DND-41 (cell line): ENCODE data around the gene CMSS1.

Source experiments
- ATAC-seq: fragments of 200-7000 bp; cut with Tn5 transposase; 3 replicates; pipeline ENCODE4 v1.9.1; 2021; ENCODE audit warnings: low read depth; ENCODE audit not compliant: insufficient read depth
- DNase-seq: peaks from one replicate; pipeline ENCODE4 v3.0.0-alpha.2; 2020
- H2AFZ ChIP-seq: 2 replicates; pipeline ENCODE4 v1.6.0; 2012; ENCODE audit warnings: low read depth, low read length
- H3K27ac ChIP-seq: 2 replicates; pipeline ENCODE4 v1.5.1; 2012; ENCODE audit warnings: low read length, inconsistent platforms
- H3K27me3 ChIP-seq: fragments of 200-600 bp; sonication (generic); 2 replicates; pipeline ENCODE4 v1.6.0; 2012; ENCODE audit warnings: low read length, mild to moderate bottlenecking, inconsistent platforms; ENCODE audit not compliant: insufficient read depth, poor library complexity
- H3K36me3 ChIP-seq: 2 replicates; pipeline ENCODE4 v1.5.1; 2012; ENCODE audit warnings: low read length, inconsistent platforms; ENCODE audit not compliant: insufficient read depth
- H3K4me1 ChIP-seq: 2 replicates; pipeline ENCODE4 v1.5.1; 2012; ENCODE audit warnings: mild to moderate bottlenecking, low read length; ENCODE audit not compliant: insufficient read depth
- H3K4me2 ChIP-seq: 2 replicates; pipeline ENCODE4 v1.6.0; 2012; ENCODE audit warnings: mild to moderate bottlenecking, moderate library complexity, low read length, inconsistent platforms; ENCODE audit not compliant: insufficient read depth
- H3K4me3 ChIP-seq, 2 experiments: fragments of 200-600 bp in 1 of 2; shearing (Covaris generic) in 1 of 2; 2 replicates each; pipeline ENCODE4 v1.5.1; 2012 to 2016; ENCODE audit warnings: inconsistent platforms in 2 of 2, low read length in 2 of 2, mild to moderate bottlenecking in 2 of 2, low read depth in 1 of 2, moderate library complexity in 1 of 2
- H3K79me2 ChIP-seq: 2 replicates; pipeline ENCODE4 v1.6.0; 2012; ENCODE audit warnings: low read length, inconsistent platforms; ENCODE audit not compliant: insufficient read depth
- H3K9ac ChIP-seq: 2 replicates; pipeline ENCODE4 v1.6.0; 2012; ENCODE audit warnings: low read depth, mild to moderate bottlenecking, inconsistent platforms, low read length, moderate library complexity
- H3K9me3 ChIP-seq: 2 replicates; pipeline ENCODE4 v1.5.1; 2012; ENCODE audit warnings: low read length, moderate library complexity, mild to moderate bottlenecking, inconsistent platforms; ENCODE audit not compliant: insufficient read depth, severe bottlenecking
- H4K20me1 ChIP-seq: 2 replicates; pipeline ENCODE4 v1.6.0; 2012; ENCODE audit warnings: low read length; ENCODE audit not compliant: insufficient read depth
- CTCF ChIP-seq: IDR thresholded peaks from 2 replicates; pipeline ENCODE4 v1.5.1; 2012; ENCODE audit warnings: borderline replicate concordance, low read length, moderate library complexity, mild to moderate bottlenecking; ENCODE audit not compliant: poor library complexity, severe bottlenecking; ENCODE audit errors: extremely low read depth
- EZH2 ChIP-seq: IDR thresholded peaks from 3 replicates; pipeline ENCODE4 v1.6.1; 2012; ENCODE audit warnings: borderline replicate concordance, low read depth, mild to moderate bottlenecking, moderate library complexity, low read length, inconsistent platforms; ENCODE audit not compliant: severe bottlenecking

The CMSS1 gene

GRCh38 chr3:99895703-99896441 lies 78.2 kb downstream of the CMSS1 start:
- ATAC-seq (no peak), DNase-seq (no peak)
- no peak overlapping the region for H3K4me2 ChIP-seq
- TF ChIP-seq EZH2 (no peak), CTCF (no peak)
- peaks cover 2% of the 10 kb centered on the region; the same call in 1 of the 2 replicates for H4K20me1 ChIP-seq
- no peak overlapping the region for H3K27ac ChIP-seq
- H3K9ac ChIP-seq = no peak overlapping the region
- H3K4me1 ChIP-seq = no peaks in the 10 kb centered on the region
- H3K27me3 ChIP-seq = no peaks in the 10 kb centered on the region
- H3K4me3 ChIP-seq = no peak overlapping the region
- no peaks in the 10 kb centered on the region for H3K9me3 ChIP-seq
- H3K79me2 ChIP-seq = no peaks in the 10 kb centered on the region
- no peaks in the 10 kb centered on the region for H3K36me3 ChIP-seq
- no peak overlapping the region for H2AFZ ChIP-seq

- no peak for DNase-seq
- Histone ChIP-seq H3K9ac (no peak overlapping the region), H3K4me1 (no peaks in the 10 kb centered on the region), H3K9me3 (no peaks in the 10 kb centered on the region), H2AFZ (no peak overlapping the region), H3K27me3 (no peaks in the 10 kb centered on the region), H3K4me2 (no peak overlapping the region), H3K79me2 (no peaks in the 10 kb centered on the region), H4K20me1 (peaks cover 2% of the 10 kb centered on the region; the same call in 1 of the 2 replicates), H3K36me3 (no peaks in the 10 kb centered on the region), H3K4me3 (no peak overlapping the region), H3K27ac (no peak overlapping the region)
- TF ChIP-seq CTCF (no peak), EZH2 (no peak)
- ATAC-seq = no peak
These were observed 78.8 kb downstream of the CMSS1 start for GRCh38 chr3:99896482-99896881.

- H3K4me2 ChIP-seq = no peak overlapping the region
- H3K9me3 ChIP-seq = no peaks in the 10 kb centered on the region
- no peak overlapping the region for H3K27ac ChIP-seq
- DNase-seq (no peak), ATAC-seq (no peak)
- no peak for TF ChIP-seq EZH2
- TF ChIP-seq CTCF = no peak
- H3K79me2 ChIP-seq = no peaks in the 10 kb centered on the region
- H2AFZ ChIP-seq = no peak overlapping the region
- no peaks in the 10 kb centered on the region for H3K27me3 ChIP-seq
- H3K36me3 ChIP-seq = no peaks in the 10 kb centered on the region
- no peak overlapping the region for H3K4me3 ChIP-seq
- no peak overlapping the region for H3K9ac ChIP-seq
- H3K4me1 ChIP-seq = no peaks in the 10 kb centered on the region
- H4K20me1 ChIP-seq = no peaks in the 10 kb centered on the region
These were observed 81.9 kb downstream of the CMSS1 start for GRCh38 chr3:99899603-99900002.
